ENCODE results near the gene SLC4A7. TPM values are rescaled to one million over a fixed set of nuclear protein-coding genes. Genes with fewer than 3 reads are reported as not detected.

The SLC4A7 gene
- total RNA-seq, 6 experiments from 2014 or later: 3.0 to 9.9 (median 5.8) TPM

DNA sequence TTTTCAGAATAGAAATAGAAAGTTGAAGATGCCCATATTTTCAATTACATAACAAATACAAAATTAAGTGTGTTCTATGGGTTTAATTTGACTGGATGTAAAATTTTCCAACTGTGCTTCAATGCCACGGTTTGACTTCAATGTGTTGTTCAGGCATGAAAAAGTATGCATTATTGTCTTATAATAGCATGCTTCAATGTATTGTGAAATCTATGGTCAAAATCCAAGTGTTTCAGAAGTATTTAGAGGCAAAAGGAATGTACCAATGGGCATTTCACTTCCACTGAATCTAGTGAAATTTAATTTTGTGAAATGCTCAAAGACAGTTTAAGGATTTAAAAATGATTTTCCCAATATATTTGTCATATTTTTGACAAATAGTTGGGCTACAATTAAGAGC lies 131.0 kb downstream of the SLC4A7 start:
- Histone ChIP-seq H3K9me3 (no peaks in the 10 kb centered on the region), H3K4me1 (peaks cover 0 to 31% (median 8%) of the 10 kb centered on the region in 4 donors), H3K4me3 (no peak overlapping the region), H3K27ac (no peak overlapping the region), H3K36me3 (no peaks in the 10 kb centered on the region), H3K27me3 (no peaks in the 10 kb centered on the region)
- intact Hi-C loops (cut with DNase I): no loop called here
- DNase-seq: no peak
- no peak for ATAC-seq
- 60% methylated on average over 1 of the region's 1 CpG for WGBS (ENCODE audit: insufficient coverage, low coverage, low lambda C conversion rate, missing lambda C conversion rate)
- TF ChIP-seq, protein P1, sequence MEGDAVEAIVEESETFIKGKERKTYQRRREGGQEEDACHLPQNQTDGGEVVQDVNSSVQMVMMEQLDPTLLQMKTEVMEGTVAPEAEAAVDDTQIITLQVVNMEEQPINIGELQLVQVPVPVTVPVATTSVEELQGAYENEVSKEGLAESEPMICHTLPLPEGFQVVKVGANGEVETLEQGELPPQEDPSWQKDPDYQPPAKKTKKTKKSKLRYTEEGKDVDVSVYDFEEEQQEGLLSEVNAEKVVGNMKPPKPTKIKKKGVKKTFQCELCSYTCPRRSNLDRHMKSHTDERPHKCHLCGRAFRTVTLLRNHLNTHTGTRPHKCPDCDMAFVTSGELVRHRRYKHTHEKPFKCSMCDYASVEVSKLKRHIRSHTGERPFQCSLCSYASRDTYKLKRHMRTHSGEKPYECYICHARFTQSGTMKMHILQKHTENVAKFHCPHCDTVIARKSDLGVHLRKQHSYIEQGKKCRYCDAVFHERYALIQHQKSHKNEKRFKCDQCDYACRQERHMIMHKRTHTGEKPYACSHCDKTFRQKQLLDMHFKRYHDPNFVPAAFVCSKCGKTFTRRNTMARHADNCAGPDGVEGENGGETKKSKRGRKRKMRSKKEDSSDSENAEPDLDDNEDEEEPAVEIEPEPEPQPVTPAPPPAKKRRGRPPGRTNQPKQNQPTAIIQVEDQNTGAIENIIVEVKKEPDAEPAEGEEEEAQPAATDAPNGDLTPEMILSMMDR (IDR thresholded peaks at IDR 0.05): no peak
- no peak for TF ChIP-seq POLR2A (IDR thresholded peaks at IDR 0.05)

DNA sequence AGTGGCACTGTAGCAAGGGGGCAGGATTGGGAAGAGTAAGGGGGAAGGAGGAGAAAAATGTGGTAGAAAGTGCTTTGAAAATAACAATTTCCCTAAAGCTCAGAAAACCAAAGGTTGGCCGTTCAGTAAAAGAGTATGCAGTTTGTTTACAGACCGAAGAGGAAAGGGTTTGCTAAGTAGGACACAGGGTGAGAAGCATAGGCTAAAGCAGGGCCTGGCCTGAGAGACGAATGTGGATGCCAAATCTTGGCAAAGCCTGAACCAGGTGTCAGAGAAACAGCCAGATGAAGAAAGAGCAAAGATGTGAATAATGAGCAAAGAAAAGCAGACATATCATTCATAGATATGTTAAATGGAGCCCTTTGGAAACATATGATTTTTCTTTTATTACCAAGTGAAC lies 132.1 kb downstream of the SLC4A7 start:
- intact Hi-C loops (cut with DNase I): no loop called here
- Histone ChIP-seq H3K9me3 (no peaks in the 10 kb centered on the region), H3K27me3 (no peaks in the 10 kb centered on the region), H3K27ac (no peak overlapping the region), H3K36me3 (no peaks in the 10 kb centered on the region), H3K4me3 (no peak overlapping the region), H3K4me1 (peaks cover 0 to 21% (median 6%) of the 10 kb centered on the region in 4 donors)
- DNase-seq: no peak
- no peak for TF ChIP-seq POLR2A (IDR thresholded peaks at IDR 0.05)
- TF ChIP-seq, protein P1 (IDR thresholded peaks at IDR 0.05): no peak
- ATAC-seq: peak; percentile 52 to 68 (median 64)
- WGBS (ENCODE audit: insufficient coverage, low coverage, low lambda C conversion rate, missing lambda C conversion rate): 8% methylated on average over 3 of the region's 3 CpGs

DNA sequence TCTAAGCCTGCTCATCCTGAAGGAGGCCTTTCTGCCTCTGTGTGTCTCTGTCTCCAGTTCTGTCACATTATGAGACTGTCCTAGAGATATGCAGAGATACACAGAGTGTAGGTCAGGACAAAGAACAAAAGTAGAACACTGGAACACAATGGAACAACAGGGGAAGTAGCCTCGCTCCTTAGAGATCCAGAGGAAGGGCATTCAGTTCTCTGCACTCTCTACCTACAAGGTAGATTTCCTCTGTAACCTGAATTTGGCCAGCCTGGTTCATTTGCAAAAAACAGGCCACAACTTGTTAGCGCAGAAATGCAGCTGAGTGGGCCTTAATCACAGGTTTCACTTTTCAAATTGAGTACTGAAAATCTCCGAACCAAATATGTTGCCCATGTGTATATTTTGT lies 134.4 kb downstream of the SLC4A7 start:
- Histone ChIP-seq H3K4me1 (peaks cover 0 to 31% (median 7%) of the 10 kb centered on the region in 4 donors), H3K27me3 (no peaks in the 10 kb centered on the region), H3K36me3 (no peaks in the 10 kb centered on the region), H3K9me3 (no peaks in the 10 kb centered on the region), H3K27ac (no peak overlapping the region), H3K4me3 (no peak overlapping the region)
- ATAC-seq: no peak
- intact Hi-C loops (cut with DNase I): no loop called here
- 71% methylated on average over 3 of the region's 3 CpGs for WGBS (ENCODE audit: insufficient coverage, low coverage, low lambda C conversion rate, missing lambda C conversion rate)
- TF ChIP-seq POLR2A (IDR thresholded peaks at IDR 0.05): no peak
- TF ChIP-seq, protein P1 (IDR thresholded peaks at IDR 0.05): no peak
- DNase-seq: no peak

DNA sequence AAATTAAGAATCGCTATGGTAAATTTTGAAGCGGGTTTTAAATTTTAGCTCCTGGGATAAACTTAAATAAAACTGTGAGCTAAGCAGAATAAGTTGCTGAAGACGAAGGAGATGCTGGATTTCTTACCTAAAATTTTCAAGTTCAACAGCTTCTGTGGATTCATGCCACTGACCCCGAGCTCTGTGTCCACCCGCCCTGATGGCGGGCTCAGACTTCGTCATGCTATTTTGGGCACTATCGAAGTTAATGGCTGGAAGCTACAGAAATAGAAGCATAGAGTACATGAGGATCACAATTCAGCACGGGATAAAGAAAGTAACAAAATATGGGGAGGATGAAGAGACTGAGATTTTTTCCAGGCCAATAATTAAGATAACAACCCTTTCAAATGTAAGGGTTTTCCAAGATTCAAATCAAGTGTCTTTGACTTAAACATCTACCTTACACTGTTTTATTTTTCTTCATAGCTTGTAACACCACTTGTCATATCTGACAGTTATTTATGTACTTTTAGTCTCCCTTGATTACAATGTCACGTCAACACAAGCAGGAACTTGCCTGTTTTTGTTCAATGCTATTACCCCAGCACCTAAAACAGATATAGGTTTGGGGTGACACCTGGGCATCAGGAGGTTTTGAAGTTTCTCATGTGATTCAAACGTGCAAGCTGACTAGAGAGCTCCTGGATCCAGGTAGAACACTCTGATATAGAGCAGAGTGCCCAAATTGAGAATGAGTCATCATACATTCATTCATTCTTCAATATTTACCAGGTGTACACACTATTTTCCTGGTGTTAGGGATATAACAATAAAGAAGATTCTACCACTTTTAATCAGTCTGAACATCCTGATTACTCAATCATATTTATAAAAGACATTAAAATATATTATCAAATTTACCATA lies 138.0 kb downstream of the SLC4A7 start:
- Histone ChIP-seq H3K4me3 (no peak overlapping the region), H3K27me3 (no peaks in the 10 kb centered on the region), H3K27ac (peak overlapping the region in 1 of 3 donors; percentile 39), H3K9me3 (no peaks in the 10 kb centered on the region), H3K4me1 (peaks cover 0 to 39% (median 12%) of the 10 kb centered on the region in 4 donors), H3K36me3 (no peaks in the 10 kb centered on the region)
- WGBS (ENCODE audit: insufficient coverage, low coverage, low lambda C conversion rate, missing lambda C conversion rate): 58% methylated on average over 11 of the region's 11 CpGs
- ATAC-seq: peak in 2 of 4 donors; percentile 8 to 76
- intact Hi-C loops (cut with DNase I): no loop called here
- TF ChIP-seq, protein P1 (IDR thresholded peaks at IDR 0.05): no peak
- no peak for TF ChIP-seq POLR2A (IDR thresholded peaks at IDR 0.05)
- no peak for DNase-seq
